HG02970 (cell line): ENCODE data around the gene CABP1.
"Not testable (repeated sequence)": the region's sequence is repeated elsewhere in the genome, so short reads cannot be mapped to it uniquely, and the experiment has no call there.

Experiments
- ATAC-seq: cut with Tn5 transposase; IDR thresholded peaks from one replicate; pipeline ENCODE4 v1.9.1; 2021; ENCODE audit warnings: mild to moderate bottlenecking, moderate library complexity, moderate number of reproducible peaks; ENCODE audit not compliant: unreplicated experiment, low FRiP score

The CABP1 gene

GRCh38 chr12:120663741-120664140, 23.3 kb downstream of the CABP1 start:
- no peak for ATAC-seq

- ATAC-seq: no peak
Observed at GRCh38 chr12:120666571-120667390, 26.4 kb downstream of the CABP1 start.

DNA sequence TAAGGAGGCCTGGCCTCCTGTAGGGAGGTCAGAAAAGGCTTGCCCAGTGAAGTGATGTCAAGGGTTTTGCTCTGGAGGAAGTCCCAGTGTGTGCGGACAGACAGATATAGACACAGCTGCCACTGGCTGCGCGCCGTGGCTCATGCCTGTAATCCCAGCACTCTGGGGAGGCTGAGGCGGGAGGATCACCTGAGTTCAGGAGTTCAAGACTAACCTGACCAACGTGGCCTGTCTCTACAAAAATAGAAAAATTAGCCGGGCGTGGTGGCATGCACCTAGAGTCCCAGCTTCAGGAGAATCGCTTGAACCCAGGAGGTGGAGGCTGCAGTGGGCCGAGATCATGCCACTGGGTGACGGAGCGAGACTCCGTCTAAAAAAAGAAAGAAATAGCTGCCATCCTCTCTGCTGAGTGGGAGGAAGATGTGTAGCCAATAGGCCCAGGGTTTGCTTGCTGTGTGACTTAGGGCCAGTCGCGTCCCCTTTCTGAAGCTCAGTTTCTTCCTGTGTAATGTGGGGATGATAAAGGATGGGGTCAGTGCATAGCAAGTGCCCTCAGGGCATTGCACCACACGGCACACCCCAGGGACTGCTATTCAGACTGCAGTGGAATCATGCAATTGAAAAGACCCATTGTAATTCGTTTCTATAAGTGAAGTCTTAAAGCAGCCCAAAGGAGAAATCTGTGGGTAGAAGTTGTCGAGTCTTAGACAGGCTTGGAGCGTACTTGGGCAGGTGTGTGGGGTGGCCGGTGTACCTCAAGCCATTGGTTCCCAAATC, 27.9 kb downstream of the CABP1 start:
- ATAC-seq: no peak

- ATAC-seq: no peak
Observed at GRCh38 chr12:120668868-120669840, 28.7 kb downstream of the CABP1 start.

DNA sequence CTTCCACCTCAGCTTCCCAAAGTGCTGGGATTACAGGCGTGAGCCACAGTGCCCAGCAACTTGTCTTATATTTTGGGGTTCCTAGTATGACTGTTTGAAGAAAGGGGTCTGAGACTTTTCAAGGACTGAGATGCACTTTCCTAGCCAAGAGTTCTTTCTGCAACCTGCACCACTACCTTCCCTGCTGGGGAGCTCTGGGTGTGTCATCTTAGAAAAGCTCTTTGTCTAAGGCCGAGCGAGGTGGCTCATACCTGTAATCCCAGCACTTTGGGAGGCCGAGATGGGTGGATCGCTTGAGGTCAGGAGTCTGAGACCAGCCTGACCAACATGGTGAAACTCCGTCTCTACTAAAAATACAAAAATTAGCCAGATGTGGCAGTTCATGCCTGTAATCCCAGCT, 29.8 kb downstream of the CABP1 start:
- ATAC-seq: not testable (repeated sequence)

DNA sequence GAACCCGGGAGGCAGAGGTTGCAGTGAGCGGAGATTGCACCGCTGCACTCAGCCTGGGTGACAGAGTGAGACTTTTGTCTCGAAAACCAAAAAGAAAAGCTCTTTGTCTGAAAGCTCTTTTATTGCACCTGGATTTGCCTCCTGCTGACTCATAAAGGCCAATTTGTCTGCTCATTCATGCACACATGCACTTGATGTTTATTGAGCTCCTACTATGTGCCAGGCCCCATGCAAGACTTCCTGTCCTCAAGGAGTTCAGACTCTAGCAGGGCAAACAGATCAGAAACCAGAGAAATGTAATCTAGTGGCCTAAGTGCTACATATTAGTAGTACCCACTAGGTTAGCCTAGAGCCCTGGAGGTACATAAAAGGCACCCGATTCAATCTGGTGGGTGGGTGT, 30.2 kb downstream of the CABP1 start:
- ATAC-seq: no peak

GRCh38 chr12:120674097-120674636, 33.7 kb downstream of the CABP1 start:
- ATAC-seq: no peak

DNA sequence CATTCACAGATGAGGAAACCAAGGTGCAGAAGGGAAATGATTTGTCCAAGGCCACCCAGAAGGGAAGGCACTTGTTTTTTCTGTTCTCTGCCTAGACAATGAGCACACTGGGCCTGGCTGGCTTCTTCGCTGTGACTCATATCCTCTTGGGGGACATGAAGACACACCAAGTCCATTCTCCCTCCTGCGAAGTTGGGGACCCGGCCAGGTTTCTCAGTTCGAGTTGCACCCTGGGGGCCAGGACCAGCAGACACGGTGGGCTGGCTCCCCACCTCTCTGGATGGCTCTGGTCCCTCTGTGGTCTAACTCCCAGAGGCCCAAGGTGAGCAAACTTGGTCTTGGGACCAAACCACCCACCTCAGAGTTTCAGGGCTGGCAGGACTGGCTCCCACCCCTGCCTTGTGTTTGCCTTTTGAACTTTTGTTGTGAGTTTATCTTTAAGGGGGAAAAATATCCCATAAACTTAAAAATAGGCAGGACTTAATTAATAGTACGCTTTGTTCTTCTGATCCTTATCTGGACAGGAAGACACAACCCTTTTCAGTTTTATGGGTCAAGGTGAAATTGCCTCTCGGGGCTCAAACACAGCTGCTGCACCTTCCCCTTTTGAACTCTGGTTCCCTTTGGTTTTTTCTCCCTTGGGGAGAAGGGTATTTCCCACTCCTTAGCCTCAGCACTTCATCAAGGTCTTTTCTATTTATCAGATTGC, 37.5 kb downstream of the CABP1 start:
- ATAC-seq: no peak

DNA sequence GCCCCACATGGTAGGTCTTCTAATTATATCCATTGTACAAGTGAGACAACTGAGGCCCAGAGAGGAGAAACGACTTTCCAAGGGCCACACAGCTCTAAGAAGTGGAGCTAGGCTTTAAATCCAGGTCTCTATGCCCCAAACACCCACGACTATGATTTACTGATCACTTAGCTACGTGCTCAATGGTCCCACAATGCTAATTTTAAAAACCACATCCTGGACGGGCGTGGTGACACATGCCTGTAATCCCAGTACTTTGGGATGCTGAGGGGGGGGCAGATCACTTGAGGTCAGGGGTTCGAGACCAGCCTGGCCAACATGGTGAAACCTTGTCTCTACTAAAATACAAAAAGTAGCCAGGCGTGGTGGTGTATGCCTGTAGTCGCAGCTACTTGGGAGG, 38.1 kb downstream of the CABP1 start:
- ATAC-seq: no peak

DNA sequence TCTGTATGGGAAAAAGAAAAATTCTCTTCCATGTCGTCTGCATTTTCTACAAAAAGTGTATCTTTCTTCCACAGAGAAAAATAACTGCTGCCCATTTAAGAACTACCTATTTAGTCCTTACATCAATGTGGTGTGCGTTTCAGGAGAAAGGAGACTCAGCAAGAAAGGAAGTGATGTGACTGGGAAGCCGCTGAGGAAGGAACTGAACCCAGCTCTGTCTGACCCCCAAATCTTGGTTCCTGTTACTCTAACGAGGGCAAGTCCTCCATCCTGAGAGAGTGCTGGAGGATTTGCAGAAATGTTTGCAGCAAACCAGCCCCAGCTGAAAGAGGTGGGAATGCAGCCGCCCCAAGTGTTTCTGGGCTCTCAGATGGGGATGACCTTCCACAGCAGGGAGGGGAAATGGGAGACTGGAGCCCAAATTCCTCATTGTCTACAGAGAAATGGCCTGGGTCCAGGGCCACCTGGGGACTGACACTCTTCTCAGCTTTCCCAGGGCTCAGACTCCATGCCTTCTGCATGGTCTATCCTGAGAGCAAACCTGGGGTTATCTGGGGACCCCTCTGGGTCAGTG, 39.8 kb downstream of the CABP1 start:
- no peak for ATAC-seq

DNA sequence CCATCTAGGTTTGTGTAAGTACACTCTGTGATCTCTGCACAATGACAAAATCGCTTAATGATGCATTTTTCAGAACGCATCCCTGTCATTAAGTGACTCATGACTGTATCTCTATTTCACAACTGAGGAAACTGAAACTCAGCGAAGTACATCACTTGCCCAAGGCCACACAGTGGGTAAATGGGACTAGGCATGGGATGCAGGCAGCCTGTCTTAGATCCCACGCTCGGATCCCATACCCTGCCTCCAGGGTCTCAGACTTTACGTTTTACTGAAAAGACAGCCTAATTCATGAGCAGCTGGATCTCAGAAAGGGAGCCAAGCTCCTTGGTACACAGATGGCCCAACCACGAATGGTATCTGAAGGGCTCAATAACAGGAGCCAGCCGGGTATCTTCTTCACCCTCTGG, 44.1 kb downstream of the CABP1 start:
- no peak for ATAC-seq

GRCh38 chr12:120685522-120685921, 45.1 kb downstream of the CABP1 start:
- no peak for ATAC-seq

DNA sequence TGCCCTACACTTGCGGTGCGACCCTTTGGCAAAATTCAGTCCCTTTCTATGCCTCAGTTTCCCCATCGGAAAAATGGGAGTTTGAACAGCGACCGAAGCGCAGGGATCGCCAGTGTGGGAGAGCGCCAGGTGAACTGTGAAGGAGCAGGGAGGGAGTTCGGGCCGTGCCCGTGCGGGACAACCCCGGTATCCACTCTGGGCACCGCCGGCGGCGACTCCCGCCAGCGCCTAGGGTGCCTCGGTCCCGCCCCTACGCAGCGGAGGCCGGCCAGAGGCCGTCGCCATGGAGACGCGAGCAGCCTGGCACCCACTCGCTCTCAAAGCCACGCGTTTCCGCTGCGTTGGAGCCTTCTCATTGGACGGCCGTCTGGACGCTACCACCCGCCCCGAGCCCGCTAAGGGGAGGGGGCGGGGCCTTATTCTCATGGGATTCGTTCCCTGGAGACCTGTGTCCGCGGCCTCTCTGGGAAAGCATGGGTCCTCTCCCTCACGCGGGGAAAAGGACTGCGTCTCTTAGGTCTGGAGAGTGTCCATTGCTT, 45.8 kb downstream of the CABP1 start:
- ATAC-seq: peak; percentile 71

- ATAC-seq: peak; percentile 70
Observed at GRCh38 chr12:120686690-120687577, 46.5 kb downstream of the CABP1 start, which contains the start of gene MLEC. TSS of gene MLEC (plus strand) at chr12:120687149. CDS start at chr12:120687297, 148 bp downstream.

DNA sequence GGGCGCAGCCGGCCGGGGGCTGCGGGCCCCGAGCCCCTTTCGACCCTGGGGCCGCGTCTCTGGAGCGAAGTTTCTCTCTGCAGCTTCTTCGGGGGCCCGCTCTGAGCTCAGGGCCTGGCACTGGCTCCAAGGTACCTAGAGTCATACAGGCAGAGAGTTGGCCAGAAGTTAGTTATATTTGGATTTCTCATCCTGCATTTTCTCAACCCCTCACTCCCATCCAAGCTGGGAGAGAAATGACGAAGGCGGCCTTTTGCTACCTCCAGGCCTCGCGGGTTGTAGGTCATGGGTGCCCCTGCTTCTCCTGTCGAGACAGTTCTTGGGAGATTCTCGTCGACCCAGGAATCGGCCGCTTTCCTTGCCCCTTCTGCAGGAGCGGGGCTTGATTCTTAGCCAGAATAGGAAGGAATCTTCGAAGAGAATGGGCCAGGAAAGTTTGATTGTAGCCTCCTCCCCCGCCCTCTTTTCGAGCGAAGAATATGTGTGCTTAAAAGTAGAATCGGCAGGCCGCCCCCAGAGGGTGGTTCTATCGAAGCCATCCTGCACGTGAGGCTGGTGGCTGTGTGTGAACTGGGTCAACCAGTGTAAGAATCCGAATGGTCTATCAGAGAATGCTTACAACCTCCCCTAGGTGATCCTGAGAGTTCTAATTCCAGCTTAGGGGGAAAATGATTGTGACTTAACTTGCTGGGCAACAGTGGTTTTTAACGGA, 47.3 kb downstream of the CABP1 start:
- no peak for ATAC-seq

DNA sequence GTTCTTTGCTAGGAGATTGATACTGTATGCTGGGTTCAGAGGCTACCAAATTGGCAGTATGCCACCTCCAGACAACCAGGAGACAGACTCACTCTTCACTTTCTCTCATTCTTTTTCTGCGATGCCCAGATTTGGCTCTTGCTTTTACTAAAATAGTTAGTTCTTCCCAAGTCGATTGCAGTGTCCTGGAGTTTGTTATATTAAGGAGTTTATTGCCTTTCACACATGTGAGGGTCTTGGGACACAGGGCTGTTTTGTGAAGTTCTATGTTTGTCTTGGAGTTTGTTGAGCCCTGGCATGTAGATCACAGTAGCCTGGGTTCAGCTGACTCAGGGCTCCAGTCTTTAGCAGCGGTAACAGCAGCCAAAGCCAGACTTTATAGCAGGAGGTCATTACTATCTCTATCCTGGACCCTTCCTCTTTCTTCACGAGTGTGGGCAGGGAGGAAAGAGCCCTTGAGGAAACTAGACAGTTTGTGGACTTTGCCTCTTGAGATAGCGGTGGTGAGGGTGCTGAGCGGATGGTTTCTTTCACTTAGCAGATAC, 48.2 kb downstream of the CABP1 start:
- no peak for ATAC-seq
